Stimulated activated naive CD8-positive, alpha-beta T cell treated with anti-CD3 and anti-CD28 coated beads, Interleukin-15, Interleukin-2, amounts not matched to agents 100 ng/mL and 50 ng/mL, for 24 hours (primary cell): ENCODE data around the gene SGIP1.
"Not testable (repeated sequence)": the region's sequence is repeated elsewhere in the genome, so short reads cannot be mapped to it uniquely, and the experiment has no call there.

ENCODE experiments used
- H3K27ac Mint-ChIP-seq: one replicate; pipeline ENCODE4 v1.8.0; 2021; ENCODE audit warnings: mild to moderate bottlenecking, mixed read lengths
- H3K27me3 Mint-ChIP-seq: one replicate; pipeline ENCODE4 v1.8.0; 2021; ENCODE audit warnings: mixed read lengths
- H3K36me3 Mint-ChIP-seq: one replicate; pipeline ENCODE4 v1.8.0; 2021; ENCODE audit warnings: low read depth, mixed read lengths
- H3K4me1 Mint-ChIP-seq: one replicate; pipeline ENCODE4 v1.8.0; 2021; ENCODE audit warnings: low read depth, mixed read lengths
- H3K4me3 Mint-ChIP-seq: one replicate; pipeline ENCODE4 v1.8.0; 2021; ENCODE audit warnings: mild to moderate bottlenecking, mixed read lengths
- H3K9me3 Mint-ChIP-seq: one replicate; pipeline ENCODE4 v1.8.0; 2021; ENCODE audit warnings: mixed read lengths

The SGIP1 gene

DNA sequence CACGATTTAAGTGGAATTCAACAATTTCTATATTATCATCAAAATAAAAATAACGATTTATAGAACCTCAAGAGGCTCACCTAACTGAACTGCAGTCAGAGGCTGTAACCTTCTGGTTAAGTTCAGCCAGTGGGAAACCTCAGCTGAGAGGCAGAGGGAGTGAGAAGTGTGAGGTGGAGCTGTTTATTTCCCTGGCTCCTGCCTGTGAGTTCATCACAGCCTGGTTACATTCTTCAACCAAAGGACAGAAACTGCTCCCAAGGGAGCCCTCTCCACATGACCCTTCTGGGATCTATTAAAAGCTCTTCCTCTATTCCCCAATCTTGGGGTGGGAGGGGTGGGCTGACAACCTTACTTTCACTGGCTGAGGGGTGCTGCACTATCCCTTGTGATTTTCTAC, 240.5 kb downstream of the SGIP1 start:
- peaks cover 18% of the 10 kb centered on the region for H3K4me1 Mint-ChIP-seq
- H3K27ac Mint-ChIP-seq, result no peak overlapping the region
- no peaks in the 10 kb centered on the region for H3K9me3 Mint-ChIP-seq
- H3K27me3 Mint-ChIP-seq, result no peaks in the 10 kb centered on the region
- H3K4me3 Mint-ChIP-seq, result no peak overlapping the region
- no peaks in the 10 kb centered on the region for H3K36me3 Mint-ChIP-seq

GRCh38 chr1:66775646-66776045, 241.7 kb downstream of the SGIP1 start:
- Mint-ChIP-seq H3K36me3 (no peaks in the 10 kb centered on the region), H3K9me3 (no peaks in the 10 kb centered on the region), H3K4me3 (no peak overlapping the region), H3K27me3 (no peaks in the 10 kb centered on the region), H3K4me1 (peaks cover 6% of the 10 kb centered on the region), H3K27ac (no peak overlapping the region)

- Mint-ChIP-seq H3K9me3 (no peaks in the 10 kb centered on the region), H3K27ac (no peak overlapping the region), H3K4me3 (no peak overlapping the region), H3K36me3 (no peaks in the 10 kb centered on the region), H3K27me3 (no peaks in the 10 kb centered on the region), H3K4me1 (no peaks in the 10 kb centered on the region)
These were observed 243.9 kb downstream of the SGIP1 start for GRCh38 chr1:66777831-66778230.

GRCh38 chr1:66778266-66778665, 244.3 kb downstream of the SGIP1 start:
- Mint-ChIP-seq H3K36me3 (no peaks in the 10 kb centered on the region), H3K27me3 (no peaks in the 10 kb centered on the region), H3K4me1 (no peaks in the 10 kb centered on the region), H3K9me3 (no peaks in the 10 kb centered on the region), H3K4me3 (no peak overlapping the region), H3K27ac (no peak overlapping the region)

GRCh38 chr1:66778969-66779368, 245.0 kb downstream of the SGIP1 start:
- no peaks in the 10 kb centered on the region for H3K27me3 Mint-ChIP-seq
- no peaks in the 10 kb centered on the region for H3K9me3 Mint-ChIP-seq
- no peaks in the 10 kb centered on the region for H3K36me3 Mint-ChIP-seq
- H3K27ac Mint-ChIP-seq, result no peak overlapping the region
- no peaks in the 10 kb centered on the region for H3K4me1 Mint-ChIP-seq
- no peak overlapping the region for H3K4me3 Mint-ChIP-seq

DNA sequence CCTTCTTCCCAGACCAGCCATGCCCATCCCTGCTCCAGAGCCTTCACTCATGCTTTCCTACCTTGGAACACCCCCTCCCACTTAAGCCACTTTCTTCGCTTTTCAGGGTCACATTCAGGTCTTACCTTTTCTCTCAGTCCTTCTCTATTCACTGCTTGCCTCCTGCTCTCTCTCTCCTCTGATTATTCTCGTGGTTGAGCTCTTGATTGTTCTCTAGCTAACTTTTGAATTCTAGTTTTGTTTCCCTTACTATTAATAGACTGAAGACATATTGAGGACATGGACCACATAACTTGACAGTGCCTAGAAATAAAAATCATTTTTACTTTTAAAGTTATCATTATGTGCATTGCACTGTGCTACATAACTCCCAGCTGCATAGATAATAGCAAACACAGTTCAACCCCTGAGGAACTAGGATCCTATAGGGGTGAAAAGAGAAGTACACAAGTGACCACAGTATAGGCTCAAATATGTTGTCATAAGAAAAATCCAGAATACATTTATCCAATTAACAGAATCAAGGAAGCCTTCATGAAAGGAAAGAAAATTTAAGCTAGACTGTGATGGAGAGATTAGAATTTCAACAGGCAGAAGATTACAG, 245.6 kb downstream of the SGIP1 start:
- no peak overlapping the region for H3K4me3 Mint-ChIP-seq
- no peaks in the 10 kb centered on the region for H3K9me3 Mint-ChIP-seq
- H3K36me3 Mint-ChIP-seq, result no peaks in the 10 kb centered on the region
- H3K4me1 Mint-ChIP-seq, result no peaks in the 10 kb centered on the region
- no peaks in the 10 kb centered on the region for H3K27me3 Mint-ChIP-seq
- H3K27ac Mint-ChIP-seq, result no peak overlapping the region

DNA sequence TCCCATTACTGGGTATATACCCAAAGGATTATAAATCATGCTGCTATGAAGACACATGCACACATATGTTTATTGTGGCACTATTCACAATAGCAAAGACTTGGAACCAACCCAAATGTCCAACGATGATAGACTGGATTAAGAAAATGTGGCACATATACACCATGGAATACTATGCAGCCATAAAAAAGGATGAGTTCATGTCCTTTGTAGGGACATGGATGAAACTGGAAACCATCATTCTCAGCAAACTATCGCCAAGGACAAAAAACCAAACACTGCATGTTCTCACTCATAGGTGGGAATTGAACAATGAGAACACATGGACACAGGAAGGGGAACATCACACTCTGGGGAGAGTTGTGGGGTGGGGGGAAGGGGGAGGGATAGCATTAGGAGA, 251.8 kb downstream of the SGIP1 start:
- H3K27me3 Mint-ChIP-seq, H3K36me3 Mint-ChIP-seq, H3K27ac Mint-ChIP-seq, H3K9me3 Mint-ChIP-seq, H3K4me3 Mint-ChIP-seq: not testable (repeated sequence)
- peaks cover 27% of the 10 kb centered on the region for H3K4me1 Mint-ChIP-seq

DNA sequence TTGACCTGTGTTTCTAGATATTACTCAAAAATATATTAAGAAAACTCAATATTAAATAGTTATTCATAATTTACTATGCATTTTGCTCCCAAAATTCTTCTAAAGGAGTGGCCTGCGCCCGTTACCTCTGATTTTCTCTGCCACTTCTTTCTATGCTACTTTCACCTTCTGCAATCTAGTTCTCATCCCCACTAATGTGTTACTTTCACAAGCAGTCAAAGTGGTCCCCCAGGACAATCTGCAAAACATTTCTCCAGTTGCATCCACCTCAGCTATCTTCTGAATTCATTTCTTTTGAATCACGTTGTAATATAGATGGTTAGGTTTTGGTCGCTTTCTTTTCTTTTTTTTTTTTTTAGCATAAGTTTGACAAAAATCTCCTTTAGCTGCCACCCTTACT, 253.7 kb downstream of the SGIP1 start:
- no peaks in the 10 kb centered on the region for H3K27me3 Mint-ChIP-seq
- peak overlapping the region; percentile 73 for H3K4me3 Mint-ChIP-seq
- peak overlapping the region; percentile 29 for H3K27ac Mint-ChIP-seq

GRCh38 chr1:66788231-66788939, 254.4 kb downstream of the SGIP1 start:
- Mint-ChIP-seq H3K36me3 (no peaks in the 10 kb centered on the region), H3K27me3 (no peaks in the 10 kb centered on the region), H3K4me1 (peaks cover 27% of the 10 kb centered on the region), H3K4me3 (peak overlapping the region; percentile 73), H3K27ac (peak overlapping the region; percentile 80), H3K9me3 (no peaks in the 10 kb centered on the region)

More for the DNA sequence above, 253.7 kb downstream of the SGIP1 start:
- no peaks in the 10 kb centered on the region for H3K9me3 Mint-ChIP-seq
- H3K36me3 Mint-ChIP-seq, result no peaks in the 10 kb centered on the region
- H3K4me1 Mint-ChIP-seq, result peaks cover 27% of the 10 kb centered on the region

- Mint-ChIP-seq H3K4me3 (no peak overlapping the region), H3K36me3 (no peaks in the 10 kb centered on the region), H3K9me3 (no peaks in the 10 kb centered on the region), H3K27ac (no peak overlapping the region), H3K27me3 (no peaks in the 10 kb centered on the region), H3K4me1 (peaks cover 22% of the 10 kb centered on the region)
These were observed 258.0 kb downstream of the SGIP1 start for GRCh38 chr1:66791621-66792610.

GRCh38 chr1:66795839-66796238, 261.9 kb downstream of the SGIP1 start:
- not testable (repeated sequence) for H3K36me3 Mint-ChIP-seq, H3K4me3 Mint-ChIP-seq, H3K9me3 Mint-ChIP-seq, H3K27ac Mint-ChIP-seq, H3K27me3 Mint-ChIP-seq, H3K4me1 Mint-ChIP-seq
